Panc1 (cell line): Measurements from ENCODE around the gene PRCD. TPM values are rescaled to one million over a fixed set of nuclear protein-coding genes. Genes with fewer than 3 reads are reported as not detected.
A peak's percentile ranks its signal among the peaks of the same experiment; 100 is the strongest.

Experiments used
- ATAC-seq: fragments of 200-7000 bp; cut with Tn5 transposase; 2 replicates; pipeline ENCODE4 v1.9.1; 2020; ENCODE audit warnings: mild to moderate bottlenecking, moderate library complexity
- BruUV-seq: library from RNA; stranded (reverse); fragments of 400-500 nt; replicated peaks from 2 replicates; lab custom pipeline; 2021; lab: Mats Ljungman, UMichigan
- CTCF ChIA-PET: fragments of 300-600 bp; sonication (Branson Sonifier 250); formaldehyde crosslinking; loops from one replicate; lab custom pipeline; 2022; ENCODE audit warnings: antibody characterized with exemption; lab: Charles Lee
- POLR2A ChIA-PET: fragments of 300-600 bp; sonication (Branson Sonifier 250); formaldehyde crosslinking; loops from one replicate; lab custom pipeline; 2022; ENCODE audit warnings: antibody characterized with exemption; lab: Charles Lee
- DNase-seq: peaks from one replicate; pipeline ENCODE4 v3.0.0-alpha.2; 2010; ENCODE audit warnings: low read depth, low spot score
- H3K27ac ChIP-seq: 2 replicates; pipeline ENCODE4 v1.5.1; 2011; ENCODE audit warnings: mild to moderate bottlenecking, low read length, inconsistent platforms
- H3K27me3 ChIP-seq: fragments of 200-500 bp; sonication (Bioruptor generic); 2 replicates; pipeline ENCODE4 v1.6.0; 2014; ENCODE audit warnings: low read length, inconsistent platforms; ENCODE audit not compliant: control insufficient read depth, insufficient read depth
- H3K36me3 ChIP-seq: fragments of 200-500 bp; sonication (Bioruptor generic); 2 replicates; pipeline ENCODE4 v1.5.1; 2014; ENCODE audit warnings: inconsistent platforms, mild to moderate bottlenecking, low read length, moderate library complexity; ENCODE audit not compliant: control insufficient read depth, insufficient read depth
- H3K4me1 ChIP-seq: 2 replicates; pipeline ENCODE4 v1.5.1; 2011; ENCODE audit warnings: inconsistent platforms, mild to moderate bottlenecking, low read length, moderate library complexity; ENCODE audit not compliant: control insufficient read depth, insufficient read depth
- H3K4me3 ChIP-seq, 2 experiments: 2 replicates each; pipeline ENCODE4 v1.5.1; 2011 to 2012; ENCODE audit warnings: low read depth in 2 of 2, low read length in 2 of 2, mild to moderate bottlenecking in 2 of 2, inconsistent platforms in 1 of 2, moderate library complexity in 1 of 2
- H3K9me3 ChIP-seq: fragments of 200-500 bp; sonication (Bioruptor generic); 2 replicates; pipeline ENCODE4 v1.5.1; 2014; ENCODE audit warnings: low read depth, mild to moderate bottlenecking, inconsistent platforms, low read length, moderate library complexity; ENCODE audit not compliant: control insufficient read depth, insufficient read depth
- POLR2AphosphoS5 ChIP-seq: IDR thresholded peaks from 2 replicates; pipeline ENCODE4 v1.6.1; 2012; ENCODE audit warnings: mild to moderate bottlenecking, low read depth, low read length, moderate library complexity
- SIN3A ChIP-seq: IDR thresholded peaks from 2 replicates; pipeline ENCODE4 v1.6.1; 2012; ENCODE audit warnings: low read depth, mild to moderate bottlenecking, low read length, moderate library complexity, borderline replicate concordance; ENCODE audit not compliant: insufficient read depth
- TCF7L2 ChIP-seq: IDR thresholded peaks from 2 replicates; pipeline ENCODE4 v1.6.1; 2011; ENCODE audit warnings: mild to moderate bottlenecking, low read depth, low read length, inconsistent platforms
- in situ Hi-C: cut with HindIII; loops from 2 replicates; pipeline ENCODE4 v1.10.0; 2016; ENCODE audit warnings: low sequenced_read_pairs, low pct_unique_long_range_greater_than_20kb
- intact Hi-C: fragments of 100-400 bp; cut with micrococcal nuclease; formaldehyde crosslinking; loops from one replicate; pipeline ENCODE4 v1.10.0; 2022; ENCODE audit not compliant: unreplicated experiment
- total RNA-seq: library from RNA; stranded (reverse); gene quantifications from one replicate; pipeline ENCODE4 v1.2.1, GENCODE V29; 2021; ENCODE audit not compliant: unreplicated experiment
- TF ChIP-seq, protein P1 (sequence below), 2 experiments: IDR thresholded peaks; 2 replicates each; pipeline ENCODE4 v1.6.1; 2011 to 2012; ENCODE audit warnings: low read depth in 2 of 2, control low read depth in 1 of 2, low read length in 1 of 2, mild to moderate bottlenecking in 1 of 2, moderate library complexity in 1 of 2; ENCODE audit not compliant: insufficient read depth in 1 of 2
- TF ChIP-seq, protein P2 (sequence below): fragments of 450-650 bp; IDR thresholded peaks from 2 replicates; pipeline ENCODE4 v1.5.1; 2017; ENCODE audit warnings: mild to moderate bottlenecking

The PRCD gene
- total RNA-seq, 1 experiment from 2014 or later = 0.54 TPM

DNA sequence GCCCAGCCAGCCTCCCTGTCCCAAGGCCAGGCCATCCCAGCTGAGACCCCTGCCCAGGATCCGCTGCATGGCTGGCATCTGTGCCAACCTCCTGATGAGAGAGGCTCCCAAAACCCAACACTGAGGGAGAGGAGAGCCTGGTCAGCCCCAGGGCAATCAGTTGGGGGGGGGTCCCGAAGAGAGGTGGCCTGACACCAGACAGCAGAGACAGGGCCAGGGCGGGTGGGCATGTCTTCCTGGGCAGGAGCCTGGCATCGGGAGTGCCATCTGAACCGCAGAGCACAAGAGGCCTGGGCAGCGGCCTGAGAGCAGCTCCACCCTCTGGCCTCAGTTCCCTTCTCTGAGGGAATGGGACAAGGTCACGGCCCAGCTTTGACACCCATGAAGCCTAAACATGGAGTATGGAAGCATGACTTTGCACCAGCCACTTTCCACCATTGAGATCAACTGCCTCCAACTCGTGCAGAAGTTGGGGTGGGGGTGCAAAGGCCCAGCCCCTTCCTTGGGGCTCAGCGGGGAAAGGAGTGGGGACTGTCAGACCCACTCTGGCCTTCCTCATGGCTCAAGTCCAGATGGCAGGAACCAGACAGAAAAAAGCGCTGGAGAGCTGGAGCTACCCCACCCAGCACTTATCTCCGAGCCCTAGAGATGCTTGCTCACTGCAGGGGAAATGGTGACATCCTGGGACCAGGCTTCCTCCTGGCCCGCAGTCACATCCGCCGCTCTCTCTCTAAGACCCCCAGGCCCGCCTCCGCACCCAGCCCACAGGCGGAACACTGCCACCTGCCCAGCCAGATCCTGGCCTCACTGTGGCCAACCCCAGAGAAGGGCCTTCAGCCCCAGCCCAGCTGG is 48.3 kb upstream of the PRCD start:
- peaks cover 45% of the 10 kb centered on the region for H3K4me1 ChIP-seq
- intact Hi-C loops (no loop called here), in situ Hi-C loops (no loop called here)
- H3K4me3 ChIP-seq = no peak overlapping the region
- DNase-seq (no peak), ATAC-seq (no peak)
- H3K36me3 ChIP-seq = no peaks in the 10 kb centered on the region
- H3K27ac ChIP-seq = no peak overlapping the region
- CTCF ChIA-PET = no interaction called here
- TF ChIP-seq TCF7L2 (no peak), SIN3A (no peak), POLR2AphosphoS5 (no peak)
- TF ChIP-seq, protein P1, sequence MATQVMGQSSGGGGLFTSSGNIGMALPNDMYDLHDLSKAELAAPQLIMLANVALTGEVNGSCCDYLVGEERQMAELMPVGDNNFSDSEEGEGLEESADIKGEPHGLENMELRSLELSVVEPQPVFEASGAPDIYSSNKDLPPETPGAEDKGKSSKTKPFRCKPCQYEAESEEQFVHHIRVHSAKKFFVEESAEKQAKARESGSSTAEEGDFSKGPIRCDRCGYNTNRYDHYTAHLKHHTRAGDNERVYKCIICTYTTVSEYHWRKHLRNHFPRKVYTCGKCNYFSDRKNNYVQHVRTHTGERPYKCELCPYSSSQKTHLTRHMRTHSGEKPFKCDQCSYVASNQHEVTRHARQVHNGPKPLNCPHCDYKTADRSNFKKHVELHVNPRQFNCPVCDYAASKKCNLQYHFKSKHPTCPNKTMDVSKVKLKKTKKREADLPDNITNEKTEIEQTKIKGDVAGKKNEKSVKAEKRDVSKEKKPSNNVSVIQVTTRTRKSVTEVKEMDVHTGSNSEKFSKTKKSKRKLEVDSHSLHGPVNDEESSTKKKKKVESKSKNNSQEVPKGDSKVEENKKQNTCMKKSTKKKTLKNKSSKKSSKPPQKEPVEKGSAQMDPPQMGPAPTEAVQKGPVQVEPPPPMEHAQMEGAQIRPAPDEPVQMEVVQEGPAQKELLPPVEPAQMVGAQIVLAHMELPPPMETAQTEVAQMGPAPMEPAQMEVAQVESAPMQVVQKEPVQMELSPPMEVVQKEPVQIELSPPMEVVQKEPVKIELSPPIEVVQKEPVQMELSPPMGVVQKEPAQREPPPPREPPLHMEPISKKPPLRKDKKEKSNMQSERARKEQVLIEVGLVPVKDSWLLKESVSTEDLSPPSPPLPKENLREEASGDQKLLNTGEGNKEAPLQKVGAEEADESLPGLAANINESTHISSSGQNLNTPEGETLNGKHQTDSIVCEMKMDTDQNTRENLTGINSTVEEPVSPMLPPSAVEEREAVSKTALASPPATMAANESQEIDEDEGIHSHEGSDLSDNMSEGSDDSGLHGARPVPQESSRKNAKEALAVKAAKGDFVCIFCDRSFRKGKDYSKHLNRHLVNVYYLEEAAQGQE (IDR thresholded peaks at IDR 0.05; ENCODE audit: insufficient read depth in 1 of 2, low read depth in 2 of 2, low read length in 1 of 2) = no peak
- TF ChIP-seq, protein P2, sequence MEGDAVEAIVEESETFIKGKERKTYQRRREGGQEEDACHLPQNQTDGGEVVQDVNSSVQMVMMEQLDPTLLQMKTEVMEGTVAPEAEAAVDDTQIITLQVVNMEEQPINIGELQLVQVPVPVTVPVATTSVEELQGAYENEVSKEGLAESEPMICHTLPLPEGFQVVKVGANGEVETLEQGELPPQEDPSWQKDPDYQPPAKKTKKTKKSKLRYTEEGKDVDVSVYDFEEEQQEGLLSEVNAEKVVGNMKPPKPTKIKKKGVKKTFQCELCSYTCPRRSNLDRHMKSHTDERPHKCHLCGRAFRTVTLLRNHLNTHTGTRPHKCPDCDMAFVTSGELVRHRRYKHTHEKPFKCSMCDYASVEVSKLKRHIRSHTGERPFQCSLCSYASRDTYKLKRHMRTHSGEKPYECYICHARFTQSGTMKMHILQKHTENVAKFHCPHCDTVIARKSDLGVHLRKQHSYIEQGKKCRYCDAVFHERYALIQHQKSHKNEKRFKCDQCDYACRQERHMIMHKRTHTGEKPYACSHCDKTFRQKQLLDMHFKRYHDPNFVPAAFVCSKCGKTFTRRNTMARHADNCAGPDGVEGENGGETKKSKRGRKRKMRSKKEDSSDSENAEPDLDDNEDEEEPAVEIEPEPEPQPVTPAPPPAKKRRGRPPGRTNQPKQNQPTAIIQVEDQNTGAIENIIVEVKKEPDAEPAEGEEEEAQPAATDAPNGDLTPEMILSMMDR = no peak
- no TSS peak for BruUV-seq
- POLR2A ChIA-PET = no interaction called here
- H3K27me3 ChIP-seq = no peaks in the 10 kb centered on the region
- H3K9me3 ChIP-seq = no peaks in the 10 kb centered on the region

DNA sequence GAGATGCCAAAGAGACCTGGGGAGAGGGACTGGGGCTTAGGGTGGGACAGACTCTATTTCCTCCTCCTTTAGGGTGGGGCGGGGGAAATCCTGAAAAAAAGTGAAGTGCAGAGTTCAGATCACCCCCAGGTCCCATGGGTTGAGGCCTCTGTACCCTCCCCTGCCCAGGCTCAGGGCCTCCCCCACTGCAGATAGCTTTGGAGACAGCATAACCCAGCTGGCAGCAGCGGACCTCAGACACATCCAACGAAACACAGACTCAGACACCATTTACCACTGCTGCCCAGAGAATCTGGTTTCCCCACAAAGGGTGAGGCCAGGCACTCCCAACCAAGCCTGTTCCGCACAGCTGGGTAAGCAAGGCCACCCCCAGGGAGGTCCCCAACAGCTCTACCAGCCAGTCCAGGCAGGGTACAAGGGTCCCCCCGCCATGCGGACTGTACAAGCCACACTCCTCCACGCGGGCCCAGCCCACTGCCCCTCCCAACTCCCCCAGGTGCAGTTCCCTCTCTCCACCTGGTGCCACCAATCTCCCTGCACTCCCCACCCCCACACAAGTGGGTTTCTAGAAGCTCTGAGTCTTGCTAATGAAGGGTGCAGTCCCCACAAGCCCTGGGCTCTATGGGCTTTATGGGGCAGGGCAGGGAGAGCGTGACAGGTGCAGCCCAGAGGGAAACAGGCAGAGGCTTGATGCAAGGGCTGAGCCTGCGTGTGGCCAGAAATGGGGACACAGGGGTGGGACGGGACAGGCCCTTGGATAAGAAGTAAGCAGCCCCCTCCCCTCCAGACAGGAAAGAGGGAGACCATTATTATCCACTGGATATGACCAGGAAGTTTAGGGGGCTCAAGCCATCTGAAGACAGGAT is 47.5 kb upstream of the PRCD start:
- CTCF ChIA-PET = interaction anchor here (0.9 kb wide), 1 partner anchor 131 kb away, joined by 4 read pairs; no protein-coding TSS in a partner anchor
- in situ Hi-C loops = no loop called here
- BruUV-seq = no TSS peak
- ATAC-seq (peak; percentile 17), DNase-seq (no peak)
- TF ChIP-seq TCF7L2 = no peak
- TF ChIP-seq, protein P1 (IDR thresholded peaks at IDR 0.05; ENCODE audit: insufficient read depth in 1 of 2, low read depth in 2 of 2, low read length in 1 of 2) = no peak
- TF ChIP-seq POLR2AphosphoS5 = peak; percentile 28; the same call in 1 of the 2 replicates
- TF ChIP-seq, protein P2 = no peak
- POLR2A ChIA-PET = no interaction called here
- Histone ChIP-seq H3K9me3 (no peaks in the 10 kb centered on the region), H3K36me3 (no peaks in the 10 kb centered on the region), H3K4me1 (peaks cover 51% of the 10 kb centered on the region), H3K27me3 (no peaks in the 10 kb centered on the region), H3K4me3 (peak overlapping the region in 1 of 2 experiments; percentile 20; a peak in 1 of 4 replicates), H3K27ac (peak overlapping the region; percentile 59)
- intact Hi-C loops = no loop called here
